Psoas muscle (tissue), 8 donors: ENCODE results near the gene NT5C3A. TPM values are rescaled to one million over a fixed set of nuclear protein-coding genes. Genes with fewer than 3 reads are reported as not detected.

Source experiments
- ATAC-seq, 4 donors: fragments of 200-7000 bp; cut with Tn5 transposase; one replicate each; pipeline ENCODE4 v1.9.1; 2020; ENCODE audit warnings: moderate library complexity in 3 of 4, mild to moderate bottlenecking in 2 of 4
- DNase-seq, 2 donors: peaks; one replicate each; pipeline ENCODE4 v3.0.0-alpha.2; 2020
- H3K27ac ChIP-seq: fragments of 200-600 bp; one replicate; pipeline ENCODE4 v1.8.0; 2022
- H3K27me3 ChIP-seq, 3 donors: fragments of 200-600 bp in 1 of 3; one replicate each; pipeline versions ENCODE4 v1.6.1 to v1.8.0; 2013 to 2022; ENCODE audit warnings: low read length in 2 of 3, mild to moderate bottlenecking in 2 of 3, moderate library complexity in 1 of 3; ENCODE audit not compliant: insufficient read depth in 3 of 3
- H3K36me3 ChIP-seq, 2 donors: fragments of 200-600 bp in 1 of 2; one replicate each; pipeline versions ENCODE4 v1.6.1 to v1.8.0; 2013 to 2022; ENCODE audit warnings: low read depth in 1 of 2, mild to moderate bottlenecking in 1 of 2, moderate library complexity in 1 of 2; ENCODE audit not compliant: insufficient read depth in 1 of 2
- H3K4me1 ChIP-seq: fragments of 200-600 bp; one replicate; pipeline ENCODE4 v1.8.0; 2022
- H3K4me3 ChIP-seq: fragments of 200-600 bp; one replicate; pipeline ENCODE4 v1.8.0; 2022; ENCODE audit warnings: mild to moderate bottlenecking
- H3K9me3 ChIP-seq: fragments of 200-600 bp; one replicate; pipeline ENCODE4 v1.8.0; 2022
- WGBS, 3 donors: extraction: QIAGEN DNeasy Blood & Tissue Kit; methylation state at CpG; one replicate each; pipeline versions ENCODE4 v1.1.6 to v1.1.7; 2013; 5-methylcytosine and 5-hydroxymethylcytosine counted together
- intact Hi-C, 2 donors: fragments of 100-400 bp; cut with DNase I; formaldehyde crosslinking; loops; one replicate each; pipeline versions ENCODE4 v1.11.0 to v1.14.2; 2022
- long read RNA-seq, 2 donors: library from polyadenylated mRNA; unstranded; transcript quantifications; one replicate each; pipeline ENCODE4 v2.0.0, GENCODE V29; 2021
- polyA plus RNA-seq, 3 donors: library from polyadenylated mRNA; stranded (reverse); fragments of 200-250 nt; gene quantifications; one replicate each; pipeline ENCODE4 v1.2.3, GENCODE V29; 2013
- total RNA-seq, 4 donors: library from RNA; stranded (reverse); fragmentation: NEBNext Ultra II Directional in 2 of 4; extraction: Animal tissue kit (Norgen Biotek cat#: 25700) in 2 of 4; gene quantifications; one replicate each; pipeline versions ENCODE4 v1.2.1 to v1.2.4, GENCODE V29; 2021 to 2023
- TF ChIP-seq, protein P1 (sequence below): fragments of 200-600 bp; IDR thresholded peaks from one replicate; pipeline ENCODE4 v1.8.0; 2022; ENCODE audit warnings: antibody characterized with exemption
- donor health status: healthy with polysubstance abuse.
- donor health status: DM: no; HTN: no; CAD: no; lungs with moderate emphysema.
- donor health status: Bipolar disorder and iron deficiency.
- donor health status: healthy.
- donor health status: DM: yes; HTN: yes; CAD: no.
- donor health status: DM: no; HTN: no; CAD: no.
- donor health status: DM: no; HTN: no; CAD: no.
- donor health status: DM: yes; HTN: yes; CAD: no.

NT5C3A gene
- total RNA-seq (10 to 100 TPM; 34.4 to 47.2 (median 42.5) TPM), polyA plus RNA-seq (100 to 1,000 TPM in 1 of 3 donors, 10 to 100 TPM in 2; 17.6 to 108 (median 57.3) TPM)
- long read RNA-seq, donor 1, transcript NT5C3A-215 (10 exons, 1,542 nt): major isoform, 20 of 29 reads
- long read RNA-seq, donor 1, transcript NT5C3A-201 (9 exons, 1,704 nt): minor isoform, 8 of 29 reads
- long read RNA-seq, donor 1, partial matches to known transcripts: 0 of 29 reads
- long read RNA-seq, donor 1, other reads (novel, unspliced or antisense): 0 of 29 reads
- long read RNA-seq, donor 2, transcript NT5C3A-215 (10 exons, 1,542 nt): minor isoform, 16 of 59 reads
- long read RNA-seq, donor 2, transcript NT5C3A-201 (9 exons, 1,704 nt): major isoform, 22 of 59 reads
- long read RNA-seq, donor 2, transcript NT5C3A-204 (10 exons, 1,759 nt): minor isoform, 9 of 59 reads
- long read RNA-seq, donor 2, partial matches to known transcripts: 1 of 59 reads
- long read RNA-seq, donor 2, other reads (novel, unspliced or antisense): 8 of 59 reads

DNA sequence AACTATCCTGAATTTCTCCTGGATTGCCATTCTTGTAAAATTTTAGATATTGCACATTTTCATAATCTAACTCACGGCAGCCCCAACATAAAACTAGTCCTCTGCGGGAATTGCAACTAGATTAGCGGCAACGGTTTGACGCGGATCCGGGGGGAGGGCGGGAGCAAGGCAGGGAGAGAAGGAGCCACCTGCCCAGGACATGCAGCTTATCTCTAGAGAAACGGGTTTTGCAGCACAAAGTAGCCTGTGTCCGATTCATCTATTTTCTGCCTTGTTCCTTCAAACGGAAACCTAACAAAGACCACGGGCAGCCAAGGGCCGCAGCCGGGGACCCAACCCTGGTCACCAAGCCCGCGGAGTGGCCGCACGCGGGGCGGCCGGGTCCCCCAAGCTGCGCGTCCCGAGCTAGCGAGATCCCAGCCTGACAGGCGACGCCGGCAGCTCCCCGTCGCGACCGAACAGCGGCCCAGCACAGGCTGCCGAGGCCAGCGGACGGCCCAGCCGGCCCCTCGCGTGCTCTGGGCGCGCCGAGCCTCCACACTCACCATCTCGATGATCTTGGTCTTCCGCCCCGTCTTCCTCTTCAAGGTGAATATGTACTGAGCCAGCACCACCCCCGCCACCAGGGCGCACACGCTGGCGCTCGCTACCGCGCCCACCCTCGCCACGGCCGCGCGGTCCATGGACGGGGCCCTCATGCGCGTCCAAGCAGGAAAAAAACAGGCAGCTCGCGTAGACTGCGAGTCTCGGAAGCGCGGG is at the start of gene NT5C3A:
TSS of gene NT5C3A (minus strand) at position 754 of the 759 bp plus-strand sequence. CDS start at position 683, 71 bp downstream.
- H3K36me3 ChIP-seq: no peaks in the 10 kb centered on the region
- WGBS, 3 donors: 0% methylated on average over 55 to 66 of the region's 66 CpGs
- TF ChIP-seq, protein P1, sequence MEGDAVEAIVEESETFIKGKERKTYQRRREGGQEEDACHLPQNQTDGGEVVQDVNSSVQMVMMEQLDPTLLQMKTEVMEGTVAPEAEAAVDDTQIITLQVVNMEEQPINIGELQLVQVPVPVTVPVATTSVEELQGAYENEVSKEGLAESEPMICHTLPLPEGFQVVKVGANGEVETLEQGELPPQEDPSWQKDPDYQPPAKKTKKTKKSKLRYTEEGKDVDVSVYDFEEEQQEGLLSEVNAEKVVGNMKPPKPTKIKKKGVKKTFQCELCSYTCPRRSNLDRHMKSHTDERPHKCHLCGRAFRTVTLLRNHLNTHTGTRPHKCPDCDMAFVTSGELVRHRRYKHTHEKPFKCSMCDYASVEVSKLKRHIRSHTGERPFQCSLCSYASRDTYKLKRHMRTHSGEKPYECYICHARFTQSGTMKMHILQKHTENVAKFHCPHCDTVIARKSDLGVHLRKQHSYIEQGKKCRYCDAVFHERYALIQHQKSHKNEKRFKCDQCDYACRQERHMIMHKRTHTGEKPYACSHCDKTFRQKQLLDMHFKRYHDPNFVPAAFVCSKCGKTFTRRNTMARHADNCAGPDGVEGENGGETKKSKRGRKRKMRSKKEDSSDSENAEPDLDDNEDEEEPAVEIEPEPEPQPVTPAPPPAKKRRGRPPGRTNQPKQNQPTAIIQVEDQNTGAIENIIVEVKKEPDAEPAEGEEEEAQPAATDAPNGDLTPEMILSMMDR: no peak
- ATAC-seq (peak; percentile 54 to 65 (median 57)), DNase-seq (peak in 1 of 2 donors; percentile 15)
- intact Hi-C loops: loop anchor here (5.0 kb wide), 3 partner anchors 45 to 170 kb away; partner anchors contain the start of genes KBTBD2 (in 1 of the 2) and RP9 (in 1 of the 2)
- peaks cover 16% of the 10 kb centered on the region for H3K4me1 ChIP-seq
- peak within 1 kb of the TSS; percentile 96 for H3K4me3 ChIP-seq
- peak within 1 kb of the TSS; percentile 96 for H3K27ac ChIP-seq
- H3K9me3 ChIP-seq: peaks cover 13% of the 10 kb centered on the region
- H3K27me3 ChIP-seq: no peaks in the 10 kb centered on the region

DNA sequence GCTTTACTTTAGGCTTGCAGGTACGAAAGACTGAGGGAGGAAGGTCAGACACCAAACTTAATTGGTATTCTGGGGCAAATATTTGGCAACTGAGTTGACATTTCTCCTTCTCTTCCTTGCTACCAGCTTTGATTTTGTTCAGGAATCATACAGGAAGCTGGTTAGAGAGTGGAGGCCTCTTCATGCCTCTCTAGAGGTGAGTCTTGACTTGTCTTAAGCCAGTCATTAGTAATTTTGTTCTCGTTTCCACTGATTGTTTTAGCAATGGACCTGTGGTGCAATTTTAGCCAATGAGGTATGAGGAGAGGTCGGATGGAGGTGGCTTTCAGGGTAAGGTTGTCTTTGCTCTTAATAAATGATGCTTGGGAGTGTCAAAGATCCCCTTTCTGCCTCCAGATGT is 49.0 kb upstream of the NT5C3A start:
- Histone ChIP-seq H3K27me3 (no peaks in the 10 kb centered on the region), H3K4me1 (peaks cover 16% of the 10 kb centered on the region), H3K4me3 (no peak overlapping the region), H3K36me3 (no peaks in the 10 kb centered on the region), H3K9me3 (no peaks in the 10 kb centered on the region), H3K27ac (no peak overlapping the region)
- 68 to 72% (median 72%) methylated on average over 3 of the region's 3 CpGs for WGBS, 3 donors
- intact Hi-C loops: no loop called here
- DNase-seq: no peak
- TF ChIP-seq, protein P1: no peak
- ATAC-seq: no peak

DNA sequence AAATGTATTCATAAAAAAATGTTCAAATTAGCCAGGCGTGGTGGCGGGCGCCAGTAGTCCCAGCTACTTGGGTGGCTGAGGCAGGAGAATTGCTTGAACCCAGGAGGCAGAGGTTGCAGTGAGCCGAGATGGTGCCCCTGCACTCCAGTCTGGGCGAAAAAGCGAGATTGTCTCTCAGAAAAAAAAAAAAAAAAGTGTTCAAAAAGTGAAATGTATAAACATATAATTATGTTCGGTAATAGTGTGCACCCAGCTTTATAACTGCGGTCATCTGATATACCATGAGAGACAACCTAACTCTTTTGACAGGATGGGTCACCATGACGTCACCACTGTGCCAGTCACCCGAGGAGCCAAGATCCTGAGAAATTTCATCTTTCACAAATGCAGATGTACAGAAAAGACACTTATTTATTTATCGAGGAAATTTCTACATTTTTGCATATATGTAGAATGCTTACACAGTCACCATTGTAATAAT is 47.2 kb upstream of the NT5C3A start:
- Histone ChIP-seq H3K4me3 (peak overlapping the region; percentile 96), H3K4me1 (peaks cover 33% of the 10 kb centered on the region), H3K27me3 (no peaks in the 10 kb centered on the region), H3K9me3 (no peaks in the 10 kb centered on the region), H3K27ac (peak overlapping the region; percentile 18), H3K36me3 (no peaks in the 10 kb centered on the region)
- ATAC-seq: no peak
- intact Hi-C loops: loop anchor here (5.0 to 10.0 kb wide), 5 partner anchors 42 to 335 kb away; partner anchors contain the start of gene NT5C3A (in 1 of the 2)
- WGBS, 3 donors: 16 to 20% (median 17%) methylated on average over 11 of the region's 11 CpGs
- TF ChIP-seq, protein P1: no peak
- no peak for DNase-seq

DNA sequence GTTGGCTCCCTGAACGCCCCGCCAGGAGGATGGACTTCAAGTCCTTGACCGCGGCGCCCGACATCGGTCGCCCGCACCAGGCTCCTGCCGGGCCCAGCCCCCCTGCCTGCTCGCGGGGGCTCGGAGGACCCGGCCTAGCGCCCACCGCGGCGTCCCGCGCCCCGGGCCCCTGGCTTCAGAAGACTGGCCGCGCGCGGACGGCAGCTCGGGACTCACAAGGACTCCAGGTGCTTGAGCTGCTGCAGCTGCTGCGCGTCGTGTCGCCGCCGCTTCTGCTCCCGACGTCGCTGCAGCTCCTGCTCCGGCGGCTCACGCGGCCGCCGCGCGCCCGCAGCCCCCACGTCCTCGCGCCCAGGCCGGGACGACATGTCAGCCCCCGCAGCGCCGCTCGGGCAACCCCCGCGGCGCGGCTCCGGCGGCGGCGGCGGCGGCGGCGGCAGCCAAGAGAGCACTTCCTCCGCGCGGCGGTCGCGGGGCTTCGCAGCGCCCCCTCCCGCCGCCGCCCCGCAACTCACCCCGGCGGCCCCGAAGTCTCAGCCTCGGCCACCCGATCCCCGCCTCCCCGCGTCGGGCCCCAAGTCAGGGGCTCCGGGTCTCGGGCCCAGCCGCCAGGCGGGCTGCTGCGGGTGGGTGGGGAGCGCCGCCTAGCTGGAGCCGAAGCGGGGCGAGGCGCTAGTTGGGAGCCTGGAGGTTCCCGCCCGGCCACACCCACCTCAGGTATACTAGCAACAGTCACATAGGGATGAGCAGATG is 46.6 kb upstream of the NT5C3A start, which contains the start of gene RP9:
TSS of gene RP9 (minus strand) at position 400 of the 753 bp plus-strand sequence. CDS start at position 368, 32 bp downstream.
- Histone ChIP-seq H3K27me3 (no peaks in the 10 kb centered on the region), H3K4me3 (peak within 1 kb of the TSS; percentile 96), H3K4me1 (peaks cover 37% of the 10 kb centered on the region), H3K27ac (peak within 1 kb of the TSS; percentile 80), H3K9me3 (no peaks in the 10 kb centered on the region), H3K36me3 (no peaks in the 10 kb centered on the region)
- intact Hi-C loops: loop anchor here (5.0 to 10.0 kb wide), 5 partner anchors 42 to 334 kb away; partner anchors contain the start of gene NT5C3A (in 1 of the 2)
- WGBS, 3 donors: 0 to 1% (median 0%) methylated on average over 38 to 100 of the region's 100 CpGs
- TF ChIP-seq, protein P1: peak; percentile 73
- ATAC-seq (peak; percentile 90 to 95 (median 92)), DNase-seq (peak; percentile 73 to 84)
